ENCODE data around the gene MAP1LC3A.

DNA sequence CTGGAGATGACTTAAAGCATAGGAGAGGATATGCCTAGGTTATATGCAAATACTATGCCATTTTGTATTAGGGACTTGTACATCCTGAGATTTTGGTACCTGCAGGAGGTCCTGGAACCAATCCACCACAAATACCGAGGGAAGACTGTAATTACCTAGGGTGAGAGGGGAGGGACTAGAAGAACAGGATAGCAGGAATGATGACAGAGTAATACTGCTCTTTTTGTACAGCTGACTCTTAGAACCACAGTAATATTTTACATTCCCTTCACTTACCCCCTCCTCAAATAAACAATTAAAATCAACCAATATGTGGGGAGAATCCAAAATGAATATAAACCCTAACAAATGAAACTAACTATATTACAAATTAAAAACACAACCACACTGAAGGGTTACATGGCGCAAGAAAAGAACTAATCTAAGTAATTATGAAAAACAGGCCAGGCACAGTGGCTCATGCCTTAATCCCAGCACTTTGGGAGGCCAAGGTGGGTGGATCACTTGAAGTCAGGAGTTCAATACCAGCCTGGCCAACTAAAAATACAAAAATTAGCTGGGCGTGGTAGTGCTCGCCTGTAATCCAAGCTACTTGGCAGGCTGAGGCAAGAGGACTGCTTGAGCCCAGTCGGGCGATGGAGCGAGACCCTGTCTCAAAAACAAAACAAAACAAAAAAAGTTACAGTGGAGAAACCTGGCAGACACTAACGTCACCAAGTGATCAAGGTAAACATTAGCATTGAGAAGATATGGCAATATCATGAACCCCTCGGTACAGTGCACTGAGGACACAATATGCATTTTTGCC, 37.1 kb downstream of the MAP1LC3A start:
- TF ChIP-seq, protein P1, sequence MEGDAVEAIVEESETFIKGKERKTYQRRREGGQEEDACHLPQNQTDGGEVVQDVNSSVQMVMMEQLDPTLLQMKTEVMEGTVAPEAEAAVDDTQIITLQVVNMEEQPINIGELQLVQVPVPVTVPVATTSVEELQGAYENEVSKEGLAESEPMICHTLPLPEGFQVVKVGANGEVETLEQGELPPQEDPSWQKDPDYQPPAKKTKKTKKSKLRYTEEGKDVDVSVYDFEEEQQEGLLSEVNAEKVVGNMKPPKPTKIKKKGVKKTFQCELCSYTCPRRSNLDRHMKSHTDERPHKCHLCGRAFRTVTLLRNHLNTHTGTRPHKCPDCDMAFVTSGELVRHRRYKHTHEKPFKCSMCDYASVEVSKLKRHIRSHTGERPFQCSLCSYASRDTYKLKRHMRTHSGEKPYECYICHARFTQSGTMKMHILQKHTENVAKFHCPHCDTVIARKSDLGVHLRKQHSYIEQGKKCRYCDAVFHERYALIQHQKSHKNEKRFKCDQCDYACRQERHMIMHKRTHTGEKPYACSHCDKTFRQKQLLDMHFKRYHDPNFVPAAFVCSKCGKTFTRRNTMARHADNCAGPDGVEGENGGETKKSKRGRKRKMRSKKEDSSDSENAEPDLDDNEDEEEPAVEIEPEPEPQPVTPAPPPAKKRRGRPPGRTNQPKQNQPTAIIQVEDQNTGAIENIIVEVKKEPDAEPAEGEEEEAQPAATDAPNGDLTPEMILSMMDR (conservative IDR thresholded peaks at IDR 0.05; ENCODE audit: low read depth, low read length): no peak
- TF ChIP-seq EZH2 (IDR thresholded peaks at IDR 0.05; ENCODE audit: borderline replicate concordance, low read depth, low read length, poor library complexity, severe bottlenecking): no peak
